ENCODE results near the gene ULK1. TPM values are rescaled to one million over a fixed set of nuclear protein-coding genes. Genes with fewer than 3 reads are reported as not detected.

Gene ULK1
- total RNA-seq, 1 donor from 2014 or later: 69.3 TPM

GRCh38 chr12:131893605-131894312 lies 663 bp upstream of the ULK1 start:
- peaks cover 10% of the 10 kb centered on the region for H3K4me1 Mint-ChIP-seq
- no peaks in the 10 kb centered on the region for H3K36me3 Mint-ChIP-seq (ENCODE audit: low read depth)
- no peak for TF ChIP-seq CTCF (conservative IDR thresholded peaks at IDR 0.05)
- no peak for DNase-seq (ENCODE audit: low read depth, low spot score)
- H3K27me3 Mint-ChIP-seq (ENCODE audit: low read depth): peaks cover 10% of the 10 kb centered on the region
- H3K9me3 Mint-ChIP-seq: no peaks in the 10 kb centered on the region
- H3K4me3 Mint-ChIP-seq: peak overlapping the region; percentile 74
- no peak overlapping the region for H3K27ac Mint-ChIP-seq (ENCODE audit: unreplicated experiment)

- Mint-ChIP-seq H3K27me3 (ENCODE audit: low read depth) (no peaks in the 10 kb centered on the region), H3K9me3 (no peaks in the 10 kb centered on the region), H3K4me3 (peak overlapping the region; percentile 82), H3K27ac (ENCODE audit: unreplicated experiment) (peak overlapping the region; percentile 75), H3K36me3 (ENCODE audit: low read depth) (no peaks in the 10 kb centered on the region), H3K4me1 (peaks cover 10% of the 10 kb centered on the region)
- DNase-seq (ENCODE audit: low read depth, low spot score): no peak
- TF ChIP-seq CTCF (conservative IDR thresholded peaks at IDR 0.05): no peak
Observed at GRCh38 chr12:131894981-131895639, 688 bp downstream of the ULK1 start.

GRCh38 chr12:131895640-131896079 lies 1.2 kb downstream of the ULK1 start:
- Mint-ChIP-seq H3K27me3 (ENCODE audit: low read depth) (no peaks in the 10 kb centered on the region), H3K9me3 (no peaks in the 10 kb centered on the region), H3K36me3 (ENCODE audit: low read depth) (no peaks in the 10 kb centered on the region), H3K4me1 (peaks cover 10% of the 10 kb centered on the region), H3K27ac (ENCODE audit: unreplicated experiment) (peak overlapping the region; percentile 75), H3K4me3 (peak overlapping the region; percentile 82)
- no peak for TF ChIP-seq CTCF (conservative IDR thresholded peaks at IDR 0.05)
- DNase-seq (ENCODE audit: low read depth, low spot score): no peak

- no peak overlapping the region for H3K27ac Mint-ChIP-seq (ENCODE audit: unreplicated experiment)
Observed at GRCh38 chr12:131896080-131896810, 1.8 kb downstream of the ULK1 start.

More at GRCh38 chr12:131896080-131896810, 1.8 kb downstream of the ULK1 start:
- H3K4me1 Mint-ChIP-seq: peaks cover 10% of the 10 kb centered on the region
- TF ChIP-seq CTCF (conservative IDR thresholded peaks at IDR 0.05): no peak
- peak overlapping the region; percentile 82 for H3K4me3 Mint-ChIP-seq
- H3K36me3 Mint-ChIP-seq (ENCODE audit: low read depth): no peaks in the 10 kb centered on the region
- no peaks in the 10 kb centered on the region for H3K9me3 Mint-ChIP-seq
- no peaks in the 10 kb centered on the region for H3K27me3 Mint-ChIP-seq (ENCODE audit: low read depth)
- DNase-seq (ENCODE audit: low read depth, low spot score): peak; percentile 66
